Esophagus squamous epithelium (tissue), 5 donors: ENCODE measurements around the gene ARF3. TPM values are rescaled to one million over a fixed set of nuclear protein-coding genes. Genes with fewer than 3 reads are reported as not detected.
A peak's percentile ranks its signal among the peaks of the same experiment; 100 is the strongest.

ENCODE experiments used
- DNase-seq: peaks from one replicate; lab custom pipeline; 2025; lab: John Stamatoyannopoulos, UW
- H3K27ac ChIP-seq, 4 donors: fragments of 200-600 bp; sonication (generic); one replicate each; pipeline ENCODE4 v1.5.1; 2016 to 2019; ENCODE audit warnings: mild to moderate bottlenecking in 1 of 4
- H3K27me3 ChIP-seq, 4 donors: fragments of 200-600 bp; sonication (generic); 1 replicate in 3 of 4; 2 replicates in 1 of 4; pipeline versions ENCODE4 v1.5.1 to v1.6.0; 2017 to 2021; ENCODE audit warnings: antibody characterized with exemption in 1 of 4
- H3K36me3 ChIP-seq, 3 donors: fragments of 200-600 bp; sonication (generic); one replicate each; pipeline ENCODE4 v1.5.1; 2016 to 2019
- H3K4me1 ChIP-seq, 3 donors: fragments of 200-600 bp; sonication (generic); one replicate each; pipeline ENCODE4 v1.5.1; 2017 to 2019
- H3K4me3 ChIP-seq, 4 donors: fragments of 200-600 bp; sonication (generic); 1 replicate in 3 of 4; 2 replicates in 1 of 4; pipeline ENCODE4 v1.5.1; 2016 to 2019; ENCODE audit warnings: mild to moderate bottlenecking in 2 of 4, moderate library complexity in 1 of 4
- H3K9me3 ChIP-seq, 3 donors: fragments of 200-600 bp; sonication (generic); one replicate each; pipeline ENCODE4 v1.5.1; 2016 to 2019
- POLR2A ChIP-seq, 4 donors: fragments of 450-650 bp; IDR thresholded peaks; one replicate each; pipeline ENCODE4 v1.6.1; 2017; ENCODE audit warnings: antibody characterized with exemption in 4 of 4, mild to moderate bottlenecking in 4 of 4, moderate library complexity in 3 of 4
- WGBS, 2 donors: methylation state at CpG; one replicate each; pipeline ENCODE4 v1.1.5; 2018; 5-methylcytosine and 5-hydroxymethylcytosine counted together
- intact Hi-C: fragments of 100-400 bp; cut with DNase I; formaldehyde crosslinking; loops from one replicate; pipeline ENCODE4 v1.15.0; 2022
- total RNA-seq, 4 donors: library from RNA; depleted of rRNA; stranded (reverse); fragments of >200 nt; gene quantifications; one replicate each; pipeline ENCODE4 v1.1.0, GENCODE V29; 2016
- TF ChIP-seq, protein P1 (sequence below), 6 experiments: fragments of 450-650 bp in 4 of 6; fragments of 200-600 bp in 2 of 6; sonication (generic) in 2 of 6; IDR thresholded peaks; one replicate each; pipeline ENCODE4 v1.5.1; 2016 to 2019; ENCODE audit warnings: antibody characterized with exemption in 6 of 6, mild to moderate bottlenecking in 4 of 6, moderate library complexity in 4 of 6
- donor health status: DM: yes; HTN: yes; CAD: no.

The ARF3 gene
- total RNA-seq, 4 donors from 2014 or later = 52.2 to 76.2 (median 61.6) TPM

DNA sequence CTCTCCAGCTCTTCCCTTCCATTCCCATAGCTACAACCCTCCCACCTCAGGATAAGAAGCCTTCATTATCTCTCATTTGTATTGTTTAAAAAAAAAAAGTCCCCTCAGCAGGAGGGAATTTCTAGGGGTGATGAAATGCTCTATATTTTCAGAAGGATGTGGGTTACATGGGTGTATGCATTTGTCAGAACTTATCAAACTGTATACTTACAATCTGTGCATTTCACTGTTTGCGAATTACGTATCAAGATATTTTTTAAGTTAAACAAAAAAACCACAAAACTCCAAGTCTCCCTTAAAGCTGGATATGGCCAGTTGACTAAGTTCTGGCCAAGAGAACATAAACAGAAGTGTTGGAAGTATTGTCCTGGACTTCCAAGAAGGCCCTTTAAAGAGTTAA is 30.0 kb downstream of the ARF3 start:
- Histone ChIP-seq H3K27ac (no peak overlapping the region), H3K4me1 (peaks cover 4 to 20% (median 5%) of the 10 kb centered on the region in 3 donors), H3K9me3 (no peaks in the 10 kb centered on the region), H3K4me3 (no peak overlapping the region), H3K27me3 (no peaks in the 10 kb centered on the region), H3K36me3 (peaks cover 0 to 58% (median 0%) of the 10 kb centered on the region in 3 donors)
- TF ChIP-seq, protein P1, sequence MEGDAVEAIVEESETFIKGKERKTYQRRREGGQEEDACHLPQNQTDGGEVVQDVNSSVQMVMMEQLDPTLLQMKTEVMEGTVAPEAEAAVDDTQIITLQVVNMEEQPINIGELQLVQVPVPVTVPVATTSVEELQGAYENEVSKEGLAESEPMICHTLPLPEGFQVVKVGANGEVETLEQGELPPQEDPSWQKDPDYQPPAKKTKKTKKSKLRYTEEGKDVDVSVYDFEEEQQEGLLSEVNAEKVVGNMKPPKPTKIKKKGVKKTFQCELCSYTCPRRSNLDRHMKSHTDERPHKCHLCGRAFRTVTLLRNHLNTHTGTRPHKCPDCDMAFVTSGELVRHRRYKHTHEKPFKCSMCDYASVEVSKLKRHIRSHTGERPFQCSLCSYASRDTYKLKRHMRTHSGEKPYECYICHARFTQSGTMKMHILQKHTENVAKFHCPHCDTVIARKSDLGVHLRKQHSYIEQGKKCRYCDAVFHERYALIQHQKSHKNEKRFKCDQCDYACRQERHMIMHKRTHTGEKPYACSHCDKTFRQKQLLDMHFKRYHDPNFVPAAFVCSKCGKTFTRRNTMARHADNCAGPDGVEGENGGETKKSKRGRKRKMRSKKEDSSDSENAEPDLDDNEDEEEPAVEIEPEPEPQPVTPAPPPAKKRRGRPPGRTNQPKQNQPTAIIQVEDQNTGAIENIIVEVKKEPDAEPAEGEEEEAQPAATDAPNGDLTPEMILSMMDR (IDR thresholded peaks at IDR 0.05) = no peak
- TF ChIP-seq POLR2A (IDR thresholded peaks at IDR 0.05) = no peak
- intact Hi-C loops = loop anchor here (10.0 kb wide), 1 partner anchor 58 kb away; no protein-coding TSS in a partner anchor
- DNase-seq = no peak
- 89 to 92% methylated on average over 2 of the region's 2 CpGs for WGBS, 2 donors

- WGBS, 2 donors = 11 to 28% methylated on average over 6 to 12 of the region's 38 CpGs
- no peaks in the 10 kb centered on the region for H3K9me3 ChIP-seq
- H3K4me1 ChIP-seq = peaks cover 4 to 20% (median 5%) of the 10 kb centered on the region in 3 donors
- no peaks in the 10 kb centered on the region for H3K27me3 ChIP-seq
- peak within 1 kb of the TSS; percentile 78 to 97 (median 86) for H3K4me3 ChIP-seq
- no peak for DNase-seq
- intact Hi-C loops = loop anchor here (10.0 kb wide), 1 partner anchor 59 kb away; no protein-coding TSS in a partner anchor
- peak within 1 kb of the TSS; percentile 77 to 82 (median 80) for H3K27ac ChIP-seq
- TF ChIP-seq, protein P1 (IDR thresholded peaks at IDR 0.05) = no peak
- peak in 2 of 4 donors; percentile 52 to 76 for TF ChIP-seq POLR2A (IDR thresholded peaks at IDR 0.05)
- peaks cover 0 to 56% (median 0%) of the 10 kb centered on the region in 3 donors for H3K36me3 ChIP-seq
These were observed 31.8 kb downstream of the ARF3 start, which contains the start of gene FKBP11 for GRCh38 chr12:48925304-48926011. FKBP11 (minus strand) TSS chr12:48925492; CDS start chr12:48925428, 64 bp downstream.

DNA sequence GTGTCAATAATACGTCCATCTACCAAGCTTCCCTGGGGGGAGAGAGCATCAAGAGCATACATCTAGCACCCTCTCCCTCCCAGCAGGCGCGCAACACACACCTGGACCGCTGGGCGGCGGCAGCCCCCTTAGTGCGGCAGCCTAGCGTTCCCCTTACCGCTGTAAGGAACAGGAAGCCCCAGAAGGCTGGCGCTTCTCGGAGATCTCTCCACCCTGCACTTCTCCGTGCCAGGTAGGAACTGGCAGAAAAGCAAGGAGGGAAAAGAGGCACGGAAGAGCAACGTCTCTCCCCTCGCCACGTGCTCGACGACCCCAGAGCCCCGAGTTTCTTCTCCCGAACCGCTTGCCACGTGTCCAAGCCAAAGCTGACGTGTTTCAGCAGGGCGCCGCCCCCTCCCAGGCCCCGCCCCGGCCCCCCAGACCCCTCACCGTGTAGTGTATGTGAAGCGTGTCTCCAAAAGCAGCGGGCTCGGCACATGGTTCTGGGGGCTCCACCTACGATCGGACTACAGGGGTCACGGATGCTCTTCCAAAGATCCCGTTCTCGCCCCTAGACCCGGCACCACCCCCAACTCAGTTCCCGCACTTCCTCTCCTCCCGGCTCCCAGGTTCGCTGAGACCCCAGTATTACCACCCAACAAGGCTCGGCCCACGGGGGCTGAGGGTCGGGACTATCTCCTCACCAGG is 32.5 kb downstream of the ARF3 start:
- DNase-seq = no peak
- Histone ChIP-seq H3K9me3 (no peaks in the 10 kb centered on the region), H3K27ac (peak overlapping the region; percentile 77 to 82 (median 80)), H3K27me3 (no peaks in the 10 kb centered on the region), H3K4me1 (peaks cover 4 to 20% (median 5%) of the 10 kb centered on the region in 3 donors), H3K4me3 (peak overlapping the region; percentile 78 to 97 (median 86)), H3K36me3 (peaks cover 0 to 49% (median 0%) of the 10 kb centered on the region in 3 donors)
- TF ChIP-seq, protein P1 (IDR thresholded peaks at IDR 0.05) = peak; percentile 51 to 69 (median 64)
- TF ChIP-seq POLR2A (IDR thresholded peaks at IDR 0.05) = peak in 1 of 4 donors; percentile 10
- intact Hi-C loops = loop anchor here (10.0 kb wide), 1 partner anchor 60 kb away; no protein-coding TSS in a partner anchor
- WGBS, 2 donors = 3% methylated on average over 8 of the region's 43 CpGs; no CpG with 5 or more reads in 1 of the 2 donors

GRCh38 chr12:48923117-48923516 is 34.2 kb downstream of the ARF3 start:
- no peak overlapping the region for H3K27ac ChIP-seq
- H3K4me3 ChIP-seq = no peak overlapping the region
- H3K36me3 ChIP-seq = peaks cover 0 to 36% (median 0%) of the 10 kb centered on the region in 3 donors
- no peaks in the 10 kb centered on the region for H3K9me3 ChIP-seq
- no peak for TF ChIP-seq POLR2A (IDR thresholded peaks at IDR 0.05)
- TF ChIP-seq, protein P1 (IDR thresholded peaks at IDR 0.05) = no peak
- H3K4me1 ChIP-seq = peaks cover 4 to 20% (median 5%) of the 10 kb centered on the region in 3 donors
- no peak for DNase-seq
- 83 to 84% methylated on average over 3 of the region's 3 CpGs for WGBS, 2 donors
- intact Hi-C loops = loop anchor here (10.0 kb wide), 1 partner anchor 62 kb away; no protein-coding TSS in a partner anchor
- H3K27me3 ChIP-seq = no peaks in the 10 kb centered on the region
